ENCODE results near the gene PTPN7.
"Not testable (repeated sequence)": the region's sequence is repeated elsewhere in the genome, so short reads cannot be mapped to it uniquely, and the experiment has no call there.

Gene PTPN7

GRCh38 chr1:202160377-202160940 lies at the start of gene PTPN7:
TSS of gene PTPN7 (minus strand) at chr1:202160602. CDS start at chr1:202159402, 1,200 bp downstream.
- DNase-seq (ENCODE audit: low read depth in 4 of 4, low spot score in 1 of 4): peak; percentile 75 to 89 (median 82)

GRCh38 chr1:202208351-202208857 lies 48.0 kb upstream of the PTPN7 start:
- no peak for DNase-seq (ENCODE audit: low read depth in 4 of 4, low spot score in 1 of 4)

GRCh38 chr1:202207292-202207691 lies 46.9 kb upstream of the PTPN7 start:
- DNase-seq (ENCODE audit: low read depth in 4 of 4, low spot score in 1 of 4): no peak

GRCh38 chr1:202205523-202206190 lies 45.3 kb upstream of the PTPN7 start:
- DNase-seq (ENCODE audit: low read depth in 4 of 4, low spot score in 1 of 4): peak in 1 of 4 experiments; percentile 16

GRCh38 chr1:202204065-202204464 lies 43.7 kb upstream of the PTPN7 start:
- no peak for DNase-seq (ENCODE audit: low read depth in 4 of 4, low spot score in 1 of 4)

- no peak for DNase-seq (ENCODE audit: low read depth in 4 of 4, low spot score in 1 of 4)
Observed at GRCh38 chr1:202203238-202204039, 43.0 kb upstream of the PTPN7 start.

- no peak for DNase-seq (ENCODE audit: low read depth in 4 of 4, low spot score in 1 of 4)
Observed at GRCh38 chr1:202202500-202203168, 42.2 kb upstream of the PTPN7 start.

GRCh38 chr1:202201971-202202370 lies 41.6 kb upstream of the PTPN7 start:
- DNase-seq (ENCODE audit: low read depth in 4 of 4, low spot score in 1 of 4): no peak

GRCh38 chr1:202201266-202201665 lies 40.9 kb upstream of the PTPN7 start:
- DNase-seq (ENCODE audit: low read depth in 4 of 4, low spot score in 1 of 4): no peak

GRCh38 chr1:202200669-202201068 lies 40.3 kb upstream of the PTPN7 start:
- no peak for DNase-seq (ENCODE audit: low read depth in 4 of 4, low spot score in 1 of 4)

GRCh38 chr1:202200112-202200548 lies 39.7 kb upstream of the PTPN7 start:
- no peak for DNase-seq (ENCODE audit: low read depth in 4 of 4, low spot score in 1 of 4)

GRCh38 chr1:202199040-202199889 lies 38.9 kb upstream of the PTPN7 start:
- DNase-seq (ENCODE audit: low read depth in 4 of 4, low spot score in 1 of 4): no peak

GRCh38 chr1:202198366-202198724 lies 37.9 kb upstream of the PTPN7 start:
- no peak for DNase-seq (ENCODE audit: low read depth in 4 of 4, low spot score in 1 of 4)

GRCh38 chr1:202197653-202198365 lies 37.4 kb upstream of the PTPN7 start:
- DNase-seq (ENCODE audit: low read depth in 4 of 4, low spot score in 1 of 4): no peak

- no peak for DNase-seq (ENCODE audit: low read depth in 4 of 4, low spot score in 1 of 4)
Observed at GRCh38 chr1:202194328-202194648, 33.9 kb upstream of the PTPN7 start.

GRCh38 chr1:202193614-202194327 lies 33.4 kb upstream of the PTPN7 start, which contains the start of gene LGR6:
TSS of gene LGR6 (plus strand) at chr1:202193799. CDS start at chr1:202193990, 191 bp downstream.
- no peak for DNase-seq (ENCODE audit: low read depth in 4 of 4, low spot score in 1 of 4)

- peak; percentile 16 to 34 (median 29) for DNase-seq (ENCODE audit: low read depth in 4 of 4, low spot score in 1 of 4)
Observed at GRCh38 chr1:202192770-202193613, 32.6 kb upstream of the PTPN7 start.

- DNase-seq (ENCODE audit: low read depth in 4 of 4, low spot score in 1 of 4): not testable (repeated sequence)
Observed at GRCh38 chr1:202191391-202191790, 31.0 kb upstream of the PTPN7 start.
